Osteocyte (in vitro differentiated cells): Measurements from ENCODE around the gene MSL3. TPM values are rescaled to one million over a fixed set of nuclear protein-coding genes. Genes with fewer than 3 reads are reported as not detected.
A peak's percentile ranks its signal among the peaks of the same experiment; 100 is the strongest.

Experiments
- DNase-seq: peaks from one replicate; pipeline ENCODE4 v3.0.0; 2021; ENCODE audit warnings: mixed read lengths; ENCODE audit not compliant: unreplicated experiment; ENCODE audit errors: extremely low spot score
- H3K27ac Mint-ChIP-seq: one replicate; pipeline ENCODE4 v1.8.0; 2021; ENCODE audit warnings: mild to moderate bottlenecking, mixed read lengths; ENCODE audit not compliant: unreplicated experiment
- H3K27me3 Mint-ChIP-seq: one replicate; pipeline ENCODE4 v1.8.0; 2021; ENCODE audit warnings: mixed read lengths; ENCODE audit not compliant: unreplicated experiment
- H3K36me3 Mint-ChIP-seq: one replicate; pipeline ENCODE4 v1.8.0; 2021; ENCODE audit warnings: mixed read lengths; ENCODE audit not compliant: unreplicated experiment
- H3K4me1 Mint-ChIP-seq: one replicate; pipeline ENCODE4 v1.8.0; 2021; ENCODE audit warnings: mixed read lengths; ENCODE audit not compliant: unreplicated experiment
- H3K4me3 Mint-ChIP-seq: one replicate; pipeline ENCODE4 v1.8.0; 2021; ENCODE audit warnings: mild to moderate bottlenecking, moderate library complexity, mixed read lengths; ENCODE audit not compliant: unreplicated experiment
- H3K9me3 Mint-ChIP-seq: one replicate; pipeline ENCODE4 v1.8.0; 2021; ENCODE audit warnings: mixed read lengths; ENCODE audit not compliant: unreplicated experiment
- CTCF ChIP-seq: fragments of 200-600 bp; sonication (generic); IDR thresholded peaks from 2 replicates; pipeline ENCODE4 v1.5.0; 2021; ENCODE audit warnings: antibody characterized with exemption, mild to moderate bottlenecking, moderate library complexity
- long read RNA-seq: library from polyadenylated mRNA; unstranded; transcript quantifications from one replicate; pipeline ENCODE4 v2.0.0, GENCODE V29; 2021
- total RNA-seq: library from RNA; stranded (reverse); gene quantifications from 2 replicates; pipeline ENCODE4 v1.2.1, GENCODE V29; 2021

Gene MSL3
- 25.5 and 27.8 TPM in 2 replicates for total RNA-seq
- long read RNA-seq, transcript MSL3-201 (13 exons, 2,364 nt) = minor isoform, 47 of 142 reads
- long read RNA-seq, transcript MSL3-238 (13 exons, 2,230 nt) = minor isoform, 6 of 142 reads
- long read RNA-seq, transcript MSL3-233 (12 exons, 2,507 nt) = major isoform, 55 of 142 reads
- long read RNA-seq, partial matches to known transcripts = 13 of 142 reads
- long read RNA-seq, other reads (novel, unspliced or antisense) = 10 of 142 reads

- TF ChIP-seq CTCF = no peak
- Mint-ChIP-seq H3K27ac (peak within 1 kb of the TSS; percentile 87), H3K27me3 (peaks cover 3% of the 10 kb centered on the region), H3K36me3 (peaks cover 2% of the 10 kb centered on the region), H3K4me1 (peaks cover 5% of the 10 kb centered on the region), H3K4me3 (peak within 1 kb of the TSS; percentile 93), H3K9me3 (no peaks in the 10 kb centered on the region)
- DNase-seq = peak; percentile 87
Observed at GRCh38 chrX:11757719-11758399, at the start of gene MSL3. Gene MSL3 (plus strand): TSS chrX:11758237. CDS start chrX:11758264, 27 bp downstream.

GRCh38 chrX:11722304-11722703, 35.7 kb upstream of the MSL3 start:
- DNase-seq = no peak
- Mint-ChIP-seq H3K27me3 (no peaks in the 10 kb centered on the region), H3K27ac (no peak overlapping the region), H3K9me3 (peaks cover 4% of the 10 kb centered on the region), H3K36me3 (no peaks in the 10 kb centered on the region), H3K4me1 (no peaks in the 10 kb centered on the region), H3K4me3 (no peak overlapping the region)
- no peak for TF ChIP-seq CTCF

GRCh38 chrX:11724122-11725017, 33.7 kb upstream of the MSL3 start:
- no peaks in the 10 kb centered on the region for H3K36me3 Mint-ChIP-seq
- peak; percentile 71 for TF ChIP-seq CTCF
- H3K27ac Mint-ChIP-seq = no peak overlapping the region
- H3K27me3 Mint-ChIP-seq = peaks cover 6% of the 10 kb centered on the region
- H3K4me3 Mint-ChIP-seq = no peak overlapping the region
- no peak for DNase-seq
- H3K4me1 Mint-ChIP-seq = no peaks in the 10 kb centered on the region
- peaks cover 4% of the 10 kb centered on the region for H3K9me3 Mint-ChIP-seq

GRCh38 chrX:11725631-11726442, 32.2 kb upstream of the MSL3 start:
- no peak for TF ChIP-seq CTCF
- DNase-seq = no peak
- Mint-ChIP-seq H3K9me3 (no peaks in the 10 kb centered on the region), H3K4me3 (no peak overlapping the region), H3K27me3 (peaks cover 11% of the 10 kb centered on the region), H3K36me3 (no peaks in the 10 kb centered on the region), H3K4me1 (no peaks in the 10 kb centered on the region), H3K27ac (no peak overlapping the region)
